LNCAP (cell line): ENCODE results near the gene KRT40.

Experiments used
- CTCF ChIP-seq: fragments of 450-650 bp; IDR thresholded peaks from 2 replicates; pipeline ENCODE4 v1.5.1; 2017; ENCODE audit warnings: mild to moderate bottlenecking

Gene KRT40

GRCh38 chr17:40938981-40939380, 45.1 kb downstream of the KRT40 start:
- TF ChIP-seq CTCF, result no peak

- TF ChIP-seq CTCF, result no peak
These were observed 46.7 kb downstream of the KRT40 start, which contains the start of gene KRT23 for GRCh38 chr17:40937384-40937819. Gene KRT23, minus strand, starts transcription at chr17:40937646. Its CDS starts 1,043 bp downstream, at chr17:40936603.

GRCh38 chr17:40936976-40937375, 47.1 kb downstream of the KRT40 start:
- no peak for TF ChIP-seq CTCF

GRCh38 chr17:40936437-40936971, 47.6 kb downstream of the KRT40 start:
- no peak for TF ChIP-seq CTCF

- TF ChIP-seq CTCF, result no peak
These were observed 48.5 kb downstream of the KRT40 start for GRCh38 chr17:40935624-40936023.

- TF ChIP-seq CTCF, result no peak
These were observed 51.5 kb downstream of the KRT40 start for GRCh38 chr17:40932608-40933007.

- TF ChIP-seq CTCF, result no peak
These were observed 52.8 kb downstream of the KRT40 start for GRCh38 chr17:40931311-40931710.
